Right lobe of liver (tissue), 4 donors: Measurements from ENCODE around the gene FHIT.

Source experiments
- CTCF ChIP-seq, 4 donors: fragments of 200-600 bp in 3 of 4; fragments of 450-650 bp in 1 of 4; IDR thresholded peaks; one replicate each; pipeline versions ENCODE4 v1.5.1 to v1.8.0; 2016 to 2022; ENCODE audit warnings: antibody characterized with exemption in 4 of 4, mild to moderate bottlenecking in 2 of 4
- POLR2A ChIP-seq: fragments of 450-650 bp; IDR thresholded peaks from one replicate; pipeline ENCODE4 v1.6.1; 2017; ENCODE audit warnings: antibody characterized with exemption, mild to moderate bottlenecking
- donor health status: DM: no; HTN: no; CAD: no.
- donor health status: DM: no; HTN: no; CAD: no.
- donor health status: DM: no; HTN: yes; CAD: no.

- TF ChIP-seq POLR2A (no peak), CTCF (IDR thresholded peaks at IDR 0.05) (no peak)
Measured at GRCh38 chr3:60364475-60364874, 886.8 kb downstream of the FHIT start.
